ENCODE data around the gene STAB2.

DNA sequence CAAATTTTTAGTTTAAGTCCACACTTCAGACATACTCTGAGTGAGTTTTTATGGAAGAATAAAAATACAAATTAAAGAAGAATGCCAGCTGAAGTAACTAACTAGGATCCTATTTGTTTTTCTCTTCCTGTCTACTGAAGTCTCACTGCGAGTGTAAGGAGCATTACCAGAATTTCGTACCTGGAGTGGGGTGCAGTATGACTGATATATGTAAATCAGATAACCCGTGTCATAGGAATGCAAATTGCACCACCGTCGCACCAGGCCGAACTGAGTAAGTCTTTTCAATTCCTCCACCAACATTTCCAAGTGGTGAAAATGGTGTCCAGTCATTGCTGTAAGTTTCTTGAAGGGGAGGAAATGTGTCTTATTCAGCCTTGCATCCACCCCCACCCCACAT, 52.9 kb downstream of the STAB2 start:
- TF ChIP-seq, protein P1, sequence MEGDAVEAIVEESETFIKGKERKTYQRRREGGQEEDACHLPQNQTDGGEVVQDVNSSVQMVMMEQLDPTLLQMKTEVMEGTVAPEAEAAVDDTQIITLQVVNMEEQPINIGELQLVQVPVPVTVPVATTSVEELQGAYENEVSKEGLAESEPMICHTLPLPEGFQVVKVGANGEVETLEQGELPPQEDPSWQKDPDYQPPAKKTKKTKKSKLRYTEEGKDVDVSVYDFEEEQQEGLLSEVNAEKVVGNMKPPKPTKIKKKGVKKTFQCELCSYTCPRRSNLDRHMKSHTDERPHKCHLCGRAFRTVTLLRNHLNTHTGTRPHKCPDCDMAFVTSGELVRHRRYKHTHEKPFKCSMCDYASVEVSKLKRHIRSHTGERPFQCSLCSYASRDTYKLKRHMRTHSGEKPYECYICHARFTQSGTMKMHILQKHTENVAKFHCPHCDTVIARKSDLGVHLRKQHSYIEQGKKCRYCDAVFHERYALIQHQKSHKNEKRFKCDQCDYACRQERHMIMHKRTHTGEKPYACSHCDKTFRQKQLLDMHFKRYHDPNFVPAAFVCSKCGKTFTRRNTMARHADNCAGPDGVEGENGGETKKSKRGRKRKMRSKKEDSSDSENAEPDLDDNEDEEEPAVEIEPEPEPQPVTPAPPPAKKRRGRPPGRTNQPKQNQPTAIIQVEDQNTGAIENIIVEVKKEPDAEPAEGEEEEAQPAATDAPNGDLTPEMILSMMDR (IDR thresholded peaks at IDR 0.05), result no peak
- TF ChIP-seq POLR2A (IDR thresholded peaks at IDR 0.05), result no peak
